GM12801 (cell line): ENCODE results near the gene PROSER3.

Experiments used
- TF ChIP-seq, protein P1 (sequence below): IDR thresholded peaks from one replicate; pipeline ENCODE4 v1.5.1; 2011; ENCODE audit warnings: control low read depth; ENCODE audit not compliant: insufficient read length; ENCODE audit errors: extremely low read depth

Gene PROSER3

DNA sequence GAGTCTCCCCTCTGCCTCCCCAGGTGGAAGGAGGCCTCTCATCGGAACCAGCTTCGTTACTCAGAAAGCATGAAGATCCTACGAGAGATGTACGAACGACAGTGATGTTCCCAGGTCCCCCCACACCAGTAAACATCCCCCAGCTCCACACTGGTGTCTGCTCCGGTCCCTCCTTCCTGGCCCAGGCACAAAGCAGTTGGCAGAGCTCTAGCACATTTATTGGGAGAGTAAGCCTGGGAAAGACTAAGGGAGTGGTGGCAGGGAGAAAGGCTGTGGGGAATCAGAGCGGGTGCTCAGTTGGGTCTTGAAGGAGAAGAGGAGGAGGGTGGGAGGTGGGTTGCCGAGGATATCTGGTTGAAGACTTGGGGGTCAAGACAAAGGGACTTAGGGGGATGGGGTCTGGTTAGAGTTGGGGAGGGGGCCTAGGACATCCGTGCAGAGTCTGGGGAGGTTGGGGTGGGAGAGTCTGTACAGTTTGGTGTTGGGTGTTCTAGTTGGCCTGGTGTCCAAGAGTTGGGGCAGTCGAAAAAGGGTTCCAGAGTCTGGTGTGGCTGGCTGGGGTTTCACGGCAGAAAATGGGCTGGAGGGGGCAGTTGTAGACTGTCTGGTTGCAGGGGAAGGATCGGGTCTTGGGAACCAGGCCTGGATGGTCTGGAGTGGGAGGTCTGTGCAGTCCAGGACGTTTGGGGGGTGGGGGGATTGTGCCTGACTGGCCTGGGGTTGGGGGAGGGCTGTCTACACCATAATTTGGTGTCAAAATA is 3.4 kb upstream of the PROSER3 start:
- TF ChIP-seq, protein P1, sequence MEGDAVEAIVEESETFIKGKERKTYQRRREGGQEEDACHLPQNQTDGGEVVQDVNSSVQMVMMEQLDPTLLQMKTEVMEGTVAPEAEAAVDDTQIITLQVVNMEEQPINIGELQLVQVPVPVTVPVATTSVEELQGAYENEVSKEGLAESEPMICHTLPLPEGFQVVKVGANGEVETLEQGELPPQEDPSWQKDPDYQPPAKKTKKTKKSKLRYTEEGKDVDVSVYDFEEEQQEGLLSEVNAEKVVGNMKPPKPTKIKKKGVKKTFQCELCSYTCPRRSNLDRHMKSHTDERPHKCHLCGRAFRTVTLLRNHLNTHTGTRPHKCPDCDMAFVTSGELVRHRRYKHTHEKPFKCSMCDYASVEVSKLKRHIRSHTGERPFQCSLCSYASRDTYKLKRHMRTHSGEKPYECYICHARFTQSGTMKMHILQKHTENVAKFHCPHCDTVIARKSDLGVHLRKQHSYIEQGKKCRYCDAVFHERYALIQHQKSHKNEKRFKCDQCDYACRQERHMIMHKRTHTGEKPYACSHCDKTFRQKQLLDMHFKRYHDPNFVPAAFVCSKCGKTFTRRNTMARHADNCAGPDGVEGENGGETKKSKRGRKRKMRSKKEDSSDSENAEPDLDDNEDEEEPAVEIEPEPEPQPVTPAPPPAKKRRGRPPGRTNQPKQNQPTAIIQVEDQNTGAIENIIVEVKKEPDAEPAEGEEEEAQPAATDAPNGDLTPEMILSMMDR: no peak

GRCh38 chr19:35755131-35755549 is 2.8 kb upstream of the PROSER3 start:
- TF ChIP-seq, protein P1: no peak

DNA sequence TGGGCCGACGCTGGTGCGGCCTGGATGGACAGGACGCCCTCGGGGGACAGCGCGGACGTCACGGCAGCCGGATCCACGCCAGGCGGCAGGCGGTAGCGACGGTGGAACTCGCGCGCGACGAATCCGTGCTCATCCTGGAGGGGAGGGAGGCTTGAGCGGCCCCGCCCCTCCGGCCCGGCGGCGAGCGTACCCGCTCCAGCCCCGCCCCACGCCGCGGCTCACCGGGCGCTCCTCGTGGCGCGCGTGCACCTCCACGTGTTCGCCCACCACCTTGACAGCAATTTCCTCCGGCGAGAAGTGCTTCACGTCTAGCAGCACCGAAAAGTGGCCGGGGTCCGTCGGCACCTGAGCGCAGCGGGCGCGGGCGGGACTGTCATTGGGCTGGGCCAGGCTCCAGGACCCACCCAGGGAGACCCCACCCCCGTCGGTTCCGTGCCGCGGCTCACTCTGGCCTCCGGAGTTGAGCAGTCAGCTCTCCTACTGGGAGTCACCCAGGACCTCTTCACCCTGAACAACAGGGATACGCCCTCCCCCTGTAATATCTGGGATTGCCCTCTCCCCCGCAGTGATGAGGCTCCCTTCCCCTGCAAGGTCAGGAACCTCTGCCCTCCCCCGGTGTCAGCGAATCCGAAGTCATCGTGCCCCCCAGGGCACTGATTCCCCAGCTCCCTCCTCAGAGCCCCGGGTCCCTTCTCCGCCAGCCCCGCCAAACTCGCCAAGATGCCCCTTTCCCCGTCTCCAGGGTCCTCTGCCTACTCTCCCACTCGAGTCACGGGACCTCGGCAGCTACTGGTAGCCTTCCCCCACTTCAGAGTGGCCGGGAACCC is 2.2 kb upstream of the PROSER3 start:
- TF ChIP-seq, protein P1: no peak

- TF ChIP-seq, protein P1: no peak
Observed at GRCh38 chr19:35756377-35757230, 1.4 kb upstream of the PROSER3 start, which contains the start of gene HSPB6. TSS of gene HSPB6 (minus strand) at chr19:35757029. CDS start at chr19:35757008, 21 bp downstream.

DNA sequence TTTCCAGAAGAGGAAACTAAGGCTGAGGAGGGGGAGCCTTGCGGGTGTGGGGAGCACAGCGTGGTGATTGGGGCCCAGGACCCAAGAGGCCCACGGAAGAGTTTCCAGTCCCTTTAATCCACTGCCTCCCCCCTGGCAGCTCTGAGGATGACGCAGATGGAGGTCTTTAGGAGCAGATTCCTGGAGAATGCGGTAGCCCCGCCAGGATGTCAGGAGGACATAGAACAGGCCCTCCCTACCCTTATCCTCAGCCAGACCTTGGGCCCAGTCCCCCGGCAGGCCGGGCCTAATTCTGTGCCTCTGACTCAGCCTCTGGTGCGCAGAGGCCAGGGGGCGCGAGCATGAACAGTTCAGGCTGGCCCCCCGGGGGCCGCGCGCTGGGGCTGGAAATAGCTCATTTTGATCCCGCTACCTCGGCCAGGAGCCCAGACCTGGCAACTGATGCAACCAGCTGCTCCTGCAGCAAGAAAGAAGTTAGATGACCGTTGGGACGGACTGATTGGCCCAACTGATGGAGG is 686 bp upstream of the PROSER3 start:
- TF ChIP-seq, protein P1: no peak

DNA sequence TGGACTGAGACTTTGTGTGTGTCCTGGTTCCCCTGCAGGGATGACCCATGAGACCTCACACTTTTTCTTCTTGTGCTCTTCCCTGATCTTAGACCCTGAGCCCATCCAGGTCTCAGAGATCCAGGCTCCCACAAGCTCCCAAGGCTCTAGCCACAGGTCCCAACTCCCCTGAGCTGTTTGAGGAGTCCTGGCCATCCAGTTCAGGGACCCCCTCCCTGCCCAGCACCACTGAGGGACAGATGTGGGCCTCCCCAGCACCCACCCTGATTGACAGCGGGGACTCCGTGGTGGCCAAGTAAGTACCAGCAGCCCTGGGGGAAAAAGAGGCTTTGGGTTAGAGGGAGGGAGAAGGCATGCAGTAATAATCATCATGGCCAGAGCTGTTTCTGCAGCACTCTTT is 1.7 kb downstream of the PROSER3 start:
- TF ChIP-seq, protein P1: no peak
